HG02981 (cell line): ENCODE data around the gene LAMC1.
A peak's percentile ranks its signal among the peaks of the same experiment; 100 is the strongest.

Experiments
- ATAC-seq: cut with Tn5 transposase; IDR thresholded peaks from one replicate; pipeline ENCODE4 v1.9.1; 2021; ENCODE audit warnings: mild to moderate bottlenecking, moderate library complexity; ENCODE audit not compliant: unreplicated experiment

The LAMC1 gene

DNA sequence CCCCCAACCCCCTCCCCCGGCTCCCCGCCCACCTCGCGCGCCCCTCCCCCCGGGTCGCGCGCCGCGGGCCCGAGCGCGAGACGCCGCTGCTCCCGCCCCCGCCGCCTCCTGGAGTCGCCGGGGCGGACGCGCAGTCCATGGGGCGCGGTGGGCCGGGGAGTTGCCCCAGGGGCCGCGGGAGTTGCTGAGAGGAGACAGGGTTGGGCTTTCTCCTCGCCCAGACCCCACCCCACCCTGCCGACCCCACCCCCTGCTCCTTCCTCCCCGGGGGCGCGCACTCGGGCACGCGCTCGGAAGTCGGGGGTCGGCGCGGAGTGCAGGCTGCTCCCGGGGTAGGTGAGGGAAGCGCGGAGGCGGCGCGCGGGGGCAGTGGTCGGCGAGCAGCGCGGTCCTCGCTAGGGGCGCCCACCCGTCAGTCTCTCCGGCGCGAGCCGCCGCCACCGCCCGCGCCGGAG lies at the start of gene LAMC1:
Gene LAMC1 (plus strand): TSS at position 275 of the 455 bp plus-strand sequence. CDS start 297 bp downstream, outside the sequence.
- ATAC-seq, result peak; percentile 31

DNA sequence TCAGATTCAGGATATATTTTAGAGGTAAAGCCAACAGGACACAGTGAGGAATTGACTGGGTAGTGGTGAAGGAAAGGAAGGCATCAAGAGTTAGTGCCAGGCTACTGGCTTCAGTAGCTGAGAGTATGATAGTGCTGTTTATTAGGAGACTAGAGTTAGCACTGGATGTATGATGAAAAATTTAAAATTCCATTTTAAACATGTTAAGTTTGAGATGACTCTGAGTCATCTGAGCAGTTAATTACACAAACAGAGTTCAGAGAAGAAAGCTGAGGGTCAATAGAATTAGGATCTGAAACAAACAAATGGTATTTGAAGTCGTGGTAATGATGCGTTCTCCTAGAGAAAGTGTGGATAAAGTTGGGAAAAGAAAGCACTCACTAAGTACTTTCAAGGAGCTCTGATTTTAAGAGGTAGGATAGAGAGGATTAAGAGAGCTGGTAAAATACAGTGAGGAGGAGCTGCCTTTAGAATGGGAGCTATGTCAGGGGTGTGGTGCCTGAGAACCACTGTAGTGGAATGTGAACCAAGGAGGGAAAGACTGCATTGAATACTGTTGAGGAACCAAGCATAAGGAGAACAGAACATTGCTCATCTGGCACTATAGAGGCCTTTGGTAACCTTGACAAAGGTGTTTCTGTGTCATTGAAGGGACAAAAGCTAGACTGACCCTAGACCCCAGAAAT lies 48.6 kb upstream of the LAMC1 start:
- ATAC-seq, result no peak

DNA sequence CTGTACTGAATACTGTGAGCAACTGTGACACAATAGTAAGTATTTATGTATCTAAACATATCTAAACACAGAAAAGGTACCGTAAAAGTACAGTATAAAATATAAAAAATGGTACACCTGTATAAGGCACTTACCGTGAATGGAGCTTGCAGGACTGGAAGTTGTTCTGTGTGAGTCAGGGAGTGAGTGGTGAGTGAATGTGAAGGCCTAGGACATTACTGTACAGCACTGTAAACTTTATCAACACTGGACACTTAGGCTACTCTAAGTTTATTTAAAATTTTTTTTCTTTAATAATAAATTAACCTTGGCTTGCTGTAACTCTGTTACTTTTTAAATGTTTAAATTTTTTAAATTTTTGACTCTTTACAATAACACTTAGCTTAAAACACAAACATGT lies 45.7 kb upstream of the LAMC1 start:
- ATAC-seq, result no peak

DNA sequence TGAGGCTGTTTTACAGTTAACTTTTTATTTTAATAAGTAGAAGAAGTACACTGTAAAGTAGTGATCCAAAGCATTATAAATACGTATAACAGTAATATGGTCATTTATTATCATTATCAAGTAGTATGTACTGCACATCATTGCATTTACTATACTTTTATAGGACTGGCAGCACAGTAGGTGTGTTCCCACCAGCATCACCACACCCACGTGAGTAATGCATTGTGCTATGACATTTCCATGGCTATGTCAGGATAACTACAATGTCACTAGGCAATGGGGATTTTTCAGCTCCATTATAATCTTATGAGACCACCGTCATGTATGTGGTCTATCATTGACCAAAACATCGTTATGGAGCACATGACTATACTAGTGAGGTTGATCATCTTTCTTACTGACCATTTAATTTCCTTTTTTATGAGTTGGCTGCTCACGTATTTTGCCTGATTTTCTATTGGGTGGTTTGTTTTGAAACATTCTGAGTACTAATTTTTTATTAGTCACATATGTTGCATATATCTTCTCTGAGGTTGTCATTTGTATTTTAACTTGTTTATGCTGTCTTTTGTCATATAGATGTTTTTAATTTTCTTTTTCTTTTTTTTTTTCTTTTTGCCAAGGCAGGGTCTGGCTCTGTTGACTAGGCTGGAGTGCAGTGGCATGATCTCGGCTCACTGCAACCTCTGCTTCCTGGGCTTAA lies 44.9 kb upstream of the LAMC1 start:
- no peak for ATAC-seq

DNA sequence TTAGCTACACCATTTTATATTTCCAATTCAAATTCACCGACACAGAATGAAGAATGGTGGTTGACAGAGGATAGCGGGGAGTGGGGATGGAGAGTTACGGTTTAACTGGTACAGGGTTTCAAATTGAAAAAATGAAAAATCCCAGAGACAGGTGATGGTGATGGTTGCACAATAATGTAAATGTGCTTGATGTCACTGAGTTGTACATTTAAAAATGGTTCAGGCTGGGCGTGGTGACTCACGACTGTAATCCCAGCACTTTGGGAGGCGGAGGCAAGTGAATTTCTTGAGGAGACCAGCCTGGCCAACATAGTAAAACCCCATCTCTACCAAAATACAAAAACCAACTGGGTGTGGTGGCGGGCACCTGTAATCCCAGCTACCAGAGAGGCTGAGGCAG lies 39.1 kb upstream of the LAMC1 start:
- no peak for ATAC-seq

DNA sequence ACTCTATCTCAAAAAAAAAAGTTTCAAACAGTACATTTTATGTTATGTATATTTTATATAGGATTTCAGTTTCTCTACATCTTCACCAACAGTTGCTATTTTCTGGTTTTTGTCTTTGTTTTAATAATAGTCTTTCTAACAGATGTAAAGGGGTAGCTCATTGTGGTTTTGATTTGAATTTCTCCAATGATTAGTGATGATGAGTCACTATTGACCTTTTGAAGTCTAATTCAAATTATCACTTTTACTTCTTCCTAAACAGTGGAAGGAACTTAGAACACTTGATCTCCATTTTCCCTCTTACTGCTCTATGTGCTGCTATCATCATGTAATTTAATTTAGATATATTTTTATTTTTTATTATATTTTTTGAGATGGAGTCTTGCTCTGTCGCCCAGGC lies 38.6 kb upstream of the LAMC1 start:
- no peak for ATAC-seq

DNA sequence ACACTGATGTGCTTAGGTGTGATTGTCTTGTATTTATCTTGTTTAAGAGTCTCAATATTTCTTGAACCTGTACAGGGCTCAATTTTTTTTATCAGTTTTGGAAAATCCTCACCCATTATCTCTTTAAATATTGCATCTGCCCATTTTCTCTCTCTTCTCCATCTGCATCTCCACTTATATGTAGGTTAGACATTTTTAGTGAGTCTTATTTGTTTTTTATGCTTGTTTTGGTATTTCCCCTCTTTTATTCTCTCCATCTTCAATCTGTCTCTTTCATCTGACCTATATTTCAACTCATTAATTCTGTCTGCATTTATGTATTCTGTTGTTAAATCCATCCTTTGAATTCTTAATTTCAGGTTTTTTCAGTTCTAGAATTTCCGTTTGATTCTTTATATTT lies 37.3 kb upstream of the LAMC1 start:
- no peak for ATAC-seq

DNA sequence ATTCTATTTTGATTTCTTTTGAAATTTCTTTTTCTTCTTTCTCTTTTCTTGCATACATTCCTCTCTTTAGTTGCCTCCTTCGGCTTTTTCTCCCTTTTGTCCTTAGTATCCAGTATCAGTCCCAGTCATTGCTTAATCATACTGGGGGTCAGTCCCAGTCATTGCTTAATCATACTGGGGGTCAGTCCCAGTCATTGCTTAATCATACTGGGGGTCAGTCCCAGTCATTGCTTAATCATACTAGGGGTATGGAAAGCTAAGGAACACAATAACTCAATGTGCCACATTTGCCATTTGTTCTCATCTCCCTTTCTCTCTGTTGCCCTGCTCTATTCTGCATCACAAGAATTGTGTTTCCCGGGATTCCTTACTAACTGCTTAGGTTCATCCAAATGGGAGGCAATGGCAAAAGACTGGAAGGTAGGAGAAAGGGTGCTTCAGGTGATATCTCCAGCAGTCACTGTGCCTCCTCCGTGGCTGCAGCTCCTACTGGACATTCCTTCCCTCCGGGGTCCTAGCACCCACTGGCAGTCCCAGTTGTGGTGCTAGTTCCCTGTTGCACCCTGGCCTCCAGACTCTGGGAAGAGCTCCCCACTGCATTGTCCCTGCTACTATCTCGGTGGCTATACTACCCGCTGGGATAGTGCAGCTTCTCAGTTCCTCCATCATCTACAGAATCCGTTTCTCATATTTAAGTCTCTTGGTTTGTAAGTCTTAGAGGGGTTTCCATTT lies 32.6 kb upstream of the LAMC1 start:
- no peak for ATAC-seq

DNA sequence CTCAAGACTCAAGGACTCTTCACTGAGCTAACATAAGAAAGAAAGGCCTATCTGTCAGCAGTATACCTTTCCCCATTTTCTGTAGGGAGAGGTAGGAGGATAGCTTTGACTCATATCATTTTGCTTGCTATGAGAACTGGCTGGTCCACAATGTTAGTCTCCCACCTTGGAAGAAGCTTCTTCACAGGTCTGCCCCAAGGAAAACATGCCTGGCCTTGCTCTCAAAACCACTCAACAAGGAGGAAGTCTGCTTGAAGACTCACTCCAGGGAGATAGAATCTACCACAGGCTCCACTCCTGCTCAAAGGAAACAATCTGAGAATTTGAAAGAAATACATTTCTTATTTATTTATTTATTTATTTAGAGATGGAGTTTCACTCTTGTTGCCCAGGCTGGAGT lies 29.5 kb upstream of the LAMC1 start:
- no peak for ATAC-seq

DNA sequence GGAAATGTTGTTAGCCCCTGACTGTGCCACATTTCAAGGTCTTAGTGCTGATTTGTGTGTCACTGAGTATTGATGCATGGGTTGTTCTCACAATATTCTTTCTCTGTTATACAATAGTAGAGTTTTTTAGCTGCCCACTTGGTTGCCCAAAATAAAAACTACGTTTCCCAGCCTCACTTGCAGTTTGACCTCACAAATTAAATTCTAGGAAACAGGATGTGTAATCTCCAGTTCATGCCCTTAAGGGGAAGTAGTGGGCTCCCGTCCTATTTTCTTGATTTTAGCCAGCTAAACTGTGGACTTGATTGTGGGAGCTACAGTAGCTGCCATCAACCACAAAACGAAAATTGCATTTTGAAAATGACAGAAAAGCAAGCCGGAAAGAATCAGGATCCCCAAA lies 27.3 kb upstream of the LAMC1 start:
- ATAC-seq, result no peak

DNA sequence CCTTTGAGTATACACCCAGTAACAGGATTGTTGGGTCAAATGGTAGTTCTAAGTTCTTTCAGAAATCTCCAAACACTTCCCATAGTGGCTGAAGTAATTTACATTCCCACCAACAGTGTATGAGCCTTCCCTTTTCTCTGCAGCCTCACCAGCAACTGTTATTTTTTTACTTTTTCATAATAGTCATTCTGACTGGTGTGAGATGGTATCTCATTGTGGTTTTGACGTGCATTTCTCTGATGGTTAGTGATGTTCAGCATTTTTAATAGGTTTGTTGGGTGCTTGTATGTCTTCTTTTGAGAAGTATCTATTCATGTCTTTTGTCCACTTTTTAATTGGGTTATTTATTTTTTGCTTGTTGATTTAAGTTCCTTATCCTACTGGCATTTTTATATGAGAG lies 26.4 kb upstream of the LAMC1 start:
- no peak for ATAC-seq

DNA sequence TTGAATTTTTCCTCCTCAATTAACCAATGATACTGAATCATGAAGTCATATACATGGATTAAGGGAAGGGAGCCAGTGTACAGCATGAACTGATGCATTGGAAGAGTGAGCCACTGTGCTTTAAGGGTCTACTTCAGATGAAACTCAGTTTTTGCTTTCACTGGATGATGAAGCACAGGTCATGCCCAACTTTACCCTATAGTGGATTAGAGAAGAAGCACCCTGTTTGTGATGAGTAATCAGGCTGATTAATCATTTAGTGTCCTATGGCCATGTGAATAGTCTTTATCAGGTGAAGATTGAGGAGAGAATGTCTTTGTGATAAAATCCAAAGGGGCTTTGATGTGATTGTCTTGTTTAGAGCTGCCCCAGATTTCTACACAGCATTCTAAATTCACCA lies 24.7 kb upstream of the LAMC1 start:
- no peak for ATAC-seq

DNA sequence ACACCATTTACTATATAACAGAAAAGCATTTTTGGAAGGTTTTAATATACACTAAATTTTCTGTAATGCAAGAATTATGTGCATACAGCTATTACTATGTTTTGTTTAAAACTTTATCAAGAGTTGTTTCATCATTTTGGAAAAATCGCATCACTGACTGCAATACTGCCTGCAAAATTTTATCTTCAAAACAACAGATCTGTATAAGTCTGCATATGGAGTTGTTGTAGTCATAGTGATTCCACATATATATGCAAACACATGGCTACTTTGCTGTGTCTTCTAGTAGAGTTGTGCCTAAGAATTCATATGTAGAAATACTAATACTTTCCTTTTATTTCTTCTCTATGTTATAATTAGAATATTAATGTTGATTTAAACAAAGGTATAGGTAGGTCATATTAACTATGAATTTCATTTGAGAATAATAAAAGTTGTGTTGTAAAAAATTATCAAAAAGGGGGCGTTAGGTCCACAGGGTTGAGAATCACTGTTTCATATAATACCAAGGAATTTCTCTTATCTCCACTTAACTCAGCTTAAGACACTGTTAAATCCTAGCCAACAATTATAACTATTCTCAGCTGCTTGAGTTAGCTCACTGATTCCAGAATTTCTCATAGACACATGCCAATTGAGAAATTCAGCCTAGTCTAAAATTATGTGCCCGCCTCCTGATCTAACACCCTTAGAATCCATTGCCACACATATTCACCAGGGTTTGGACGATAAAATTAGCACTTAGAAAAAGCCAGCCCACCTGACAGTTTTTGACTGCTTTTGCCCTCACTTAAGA lies 22.9 kb upstream of the LAMC1 start:
- ATAC-seq, result no peak

DNA sequence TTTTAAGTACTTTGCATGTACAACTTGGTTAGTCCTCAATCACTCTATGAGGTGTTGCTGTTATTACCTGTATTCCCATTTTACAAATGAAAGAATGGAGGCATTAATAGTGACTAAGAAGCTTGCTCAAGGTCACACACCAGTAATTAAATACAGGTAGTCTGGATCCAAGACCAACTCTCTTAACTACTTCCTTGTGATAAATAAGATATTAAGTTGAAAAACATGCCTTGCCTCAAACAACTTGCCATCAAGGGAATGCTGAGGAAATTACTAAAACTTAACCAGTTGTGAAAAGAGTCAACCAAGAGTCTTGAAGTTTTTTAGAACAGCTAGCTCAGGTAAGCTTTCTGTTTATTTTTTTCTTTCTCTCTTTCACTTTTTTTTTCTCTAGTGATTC lies 21.0 kb upstream of the LAMC1 start:
- ATAC-seq, result no peak

DNA sequence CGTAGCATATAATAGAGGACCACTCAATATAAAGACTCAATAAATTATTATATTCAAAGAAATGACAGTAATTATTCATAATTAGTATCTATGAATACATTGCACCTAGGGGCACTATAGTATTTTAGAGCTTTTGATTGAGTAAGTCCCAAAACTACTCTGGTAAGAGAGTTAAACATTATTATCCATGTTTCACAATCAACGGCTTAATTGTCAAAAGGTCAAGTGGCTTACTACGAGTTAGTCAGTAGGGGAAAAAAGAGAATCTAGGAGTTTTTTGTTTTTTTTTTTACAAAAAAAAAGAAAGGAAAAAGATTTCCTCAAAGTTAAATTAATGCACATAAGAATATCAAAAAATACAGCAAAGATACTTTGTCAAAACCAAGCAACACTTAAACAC lies 20.4 kb upstream of the LAMC1 start:
- no peak for ATAC-seq

DNA sequence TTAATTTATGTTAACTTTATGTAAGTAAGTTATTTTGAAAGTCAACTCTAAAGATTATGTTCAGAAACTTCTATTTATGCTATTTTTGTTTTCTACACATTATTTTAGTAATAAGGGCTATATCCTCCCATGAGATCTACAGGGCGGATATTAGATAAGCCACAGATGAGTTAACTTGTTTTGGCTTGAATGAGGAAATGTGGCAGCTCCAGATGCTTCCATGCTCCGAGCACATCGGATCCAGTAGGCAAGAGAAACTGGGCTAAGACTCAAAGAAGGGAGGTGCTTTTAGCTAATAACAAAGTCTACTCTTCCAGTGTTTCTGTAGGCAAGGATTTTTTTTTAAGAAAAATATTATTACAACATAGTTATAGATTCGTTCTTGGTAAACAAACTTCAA lies 20.0 kb upstream of the LAMC1 start:
- ATAC-seq, result no peak

DNA sequence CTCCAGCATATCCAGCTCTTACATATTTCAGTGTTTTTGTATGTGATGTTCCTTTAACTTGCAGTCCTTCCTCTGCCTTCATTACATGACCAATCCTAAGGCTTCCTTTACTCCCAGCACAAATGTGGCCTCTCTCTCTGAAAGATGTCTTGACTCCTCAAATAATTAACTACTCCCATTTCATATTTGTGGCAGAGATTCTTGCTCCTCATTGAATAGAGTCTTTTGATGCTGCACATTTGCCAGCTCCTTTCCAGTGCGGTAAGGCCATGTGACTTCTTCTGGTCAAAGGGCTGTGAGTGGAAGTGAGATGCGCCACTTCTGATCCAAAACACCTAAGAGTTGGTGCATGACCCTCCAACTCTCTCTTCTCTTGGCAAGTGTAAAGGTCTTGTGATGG lies 19.1 kb upstream of the LAMC1 start:
- no peak for ATAC-seq

DNA sequence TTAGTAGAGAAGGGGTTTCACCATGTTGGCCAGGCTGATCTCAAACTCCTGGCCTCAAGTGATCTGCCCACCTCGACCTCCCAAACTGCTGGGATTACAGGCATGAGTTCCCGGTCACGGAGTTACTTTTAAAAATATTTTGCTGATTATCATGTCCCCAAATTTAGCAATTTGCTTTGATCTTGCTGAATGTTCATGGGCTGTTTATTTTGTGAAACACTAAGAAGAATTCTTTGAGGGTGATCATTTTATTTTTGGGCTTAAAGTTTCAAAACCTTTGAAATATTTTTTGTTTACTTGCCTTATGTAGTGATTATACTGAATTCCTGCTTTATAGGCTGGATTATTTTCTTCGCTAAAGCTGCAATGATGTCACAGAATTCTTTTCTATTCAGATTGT lies 11.4 kb upstream of the LAMC1 start:
- ATAC-seq, result no peak

DNA sequence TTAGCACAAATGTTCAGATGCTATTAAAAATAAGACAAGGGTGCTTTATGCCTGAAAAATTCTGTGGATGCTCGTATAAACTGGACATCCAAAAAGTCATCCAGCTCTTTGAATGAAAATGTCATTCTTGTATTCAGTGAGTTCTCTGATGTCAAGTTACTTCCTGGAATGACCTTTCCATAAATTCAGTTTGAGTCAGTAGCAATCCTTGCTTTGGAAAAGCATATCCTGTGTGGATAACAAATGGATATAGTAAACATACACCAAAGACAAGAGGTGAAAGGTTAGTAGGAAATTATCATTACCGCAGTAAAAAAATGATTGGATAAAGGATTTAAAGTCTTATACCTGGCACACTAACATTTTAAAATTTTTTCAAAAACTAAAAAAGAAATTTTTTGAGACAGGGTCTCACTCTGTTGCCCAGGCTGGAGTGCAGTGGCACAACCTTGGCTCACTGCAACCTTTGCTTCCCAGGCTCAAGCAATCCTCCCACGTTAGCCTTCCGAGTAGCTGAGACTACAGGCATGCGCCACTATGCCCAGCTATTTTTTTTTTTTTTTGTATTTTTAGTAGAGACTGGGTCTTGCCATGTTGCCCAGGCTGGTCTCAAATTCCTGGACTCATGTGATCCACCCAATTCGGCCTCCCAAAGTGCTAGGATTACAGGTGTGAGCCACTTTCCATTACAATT lies 10.8 kb upstream of the LAMC1 start:
- no peak for ATAC-seq

DNA sequence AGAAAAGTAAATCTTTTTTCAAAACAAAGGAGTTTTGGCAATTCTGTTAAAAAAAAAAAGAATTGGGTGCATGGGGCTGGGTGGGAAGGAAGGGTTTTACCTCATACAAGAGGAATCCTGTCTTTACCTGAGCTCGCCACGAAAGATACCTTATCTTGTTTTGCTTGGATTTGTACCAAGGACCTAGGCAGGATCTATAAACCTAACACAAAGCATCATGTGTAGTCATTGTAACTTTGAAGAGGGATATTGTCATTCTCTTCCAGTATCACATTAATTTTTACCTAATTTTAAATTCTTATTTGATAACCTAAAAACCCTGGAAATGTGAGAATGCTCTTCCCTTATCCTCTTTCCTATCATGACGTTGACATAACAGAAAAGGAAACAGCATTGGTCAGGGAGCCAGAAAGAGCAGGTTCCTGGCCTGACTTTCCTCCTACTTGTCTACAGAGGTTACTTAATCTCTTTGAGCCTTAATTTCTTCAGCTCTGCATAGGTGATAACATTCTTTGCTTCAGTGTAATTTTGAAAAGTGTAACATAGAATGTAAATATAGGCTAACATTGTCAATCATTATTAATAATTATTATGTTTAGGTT lies 4.0 kb upstream of the LAMC1 start:
- no peak for ATAC-seq
